ENCODE results near the gene CSAD.

DNA sequence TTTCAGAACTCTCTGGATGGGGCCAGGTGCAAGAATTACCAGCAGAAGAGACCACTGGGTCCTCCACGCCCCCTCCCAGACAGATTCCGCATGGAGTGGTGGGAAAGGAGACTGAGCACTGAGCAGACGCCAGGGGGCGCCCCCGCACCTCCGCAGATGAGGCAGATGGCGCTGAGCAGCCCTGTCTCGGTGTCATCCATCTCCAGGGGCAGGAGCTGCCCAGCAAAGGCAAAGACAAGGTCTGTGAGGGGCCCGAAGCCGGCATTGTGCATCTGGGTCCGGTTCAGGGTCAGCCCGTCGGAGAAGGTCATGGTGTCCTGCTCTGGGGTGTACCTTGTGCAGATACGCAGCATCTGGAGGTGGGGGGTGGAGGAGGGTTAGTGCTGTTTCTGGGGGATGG lies 32.6 kb upstream of the CSAD start:
- TF ChIP-seq, protein P1, sequence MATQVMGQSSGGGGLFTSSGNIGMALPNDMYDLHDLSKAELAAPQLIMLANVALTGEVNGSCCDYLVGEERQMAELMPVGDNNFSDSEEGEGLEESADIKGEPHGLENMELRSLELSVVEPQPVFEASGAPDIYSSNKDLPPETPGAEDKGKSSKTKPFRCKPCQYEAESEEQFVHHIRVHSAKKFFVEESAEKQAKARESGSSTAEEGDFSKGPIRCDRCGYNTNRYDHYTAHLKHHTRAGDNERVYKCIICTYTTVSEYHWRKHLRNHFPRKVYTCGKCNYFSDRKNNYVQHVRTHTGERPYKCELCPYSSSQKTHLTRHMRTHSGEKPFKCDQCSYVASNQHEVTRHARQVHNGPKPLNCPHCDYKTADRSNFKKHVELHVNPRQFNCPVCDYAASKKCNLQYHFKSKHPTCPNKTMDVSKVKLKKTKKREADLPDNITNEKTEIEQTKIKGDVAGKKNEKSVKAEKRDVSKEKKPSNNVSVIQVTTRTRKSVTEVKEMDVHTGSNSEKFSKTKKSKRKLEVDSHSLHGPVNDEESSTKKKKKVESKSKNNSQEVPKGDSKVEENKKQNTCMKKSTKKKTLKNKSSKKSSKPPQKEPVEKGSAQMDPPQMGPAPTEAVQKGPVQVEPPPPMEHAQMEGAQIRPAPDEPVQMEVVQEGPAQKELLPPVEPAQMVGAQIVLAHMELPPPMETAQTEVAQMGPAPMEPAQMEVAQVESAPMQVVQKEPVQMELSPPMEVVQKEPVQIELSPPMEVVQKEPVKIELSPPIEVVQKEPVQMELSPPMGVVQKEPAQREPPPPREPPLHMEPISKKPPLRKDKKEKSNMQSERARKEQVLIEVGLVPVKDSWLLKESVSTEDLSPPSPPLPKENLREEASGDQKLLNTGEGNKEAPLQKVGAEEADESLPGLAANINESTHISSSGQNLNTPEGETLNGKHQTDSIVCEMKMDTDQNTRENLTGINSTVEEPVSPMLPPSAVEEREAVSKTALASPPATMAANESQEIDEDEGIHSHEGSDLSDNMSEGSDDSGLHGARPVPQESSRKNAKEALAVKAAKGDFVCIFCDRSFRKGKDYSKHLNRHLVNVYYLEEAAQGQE (IDR thresholded peaks at IDR 0.05; ENCODE audit: insufficient read depth in 1 of 2, low read depth in 2 of 2, low read length in 2 of 2): no peak
- TF ChIP-seq TAF1 (IDR thresholded peaks at IDR 0.05; ENCODE audit: borderline replicate concordance, insufficient read depth, low read length) (no peak), POLR2AphosphoS5 (IDR thresholded peaks at IDR 0.05; ENCODE audit: low read depth, low read length) (no peak)

All from PFSK-1 (cell line).